Activated CD8-positive, alpha-beta T cell treated with anti-CD3 and anti-CD28 coated beads for 36 hours (primary cell): Measurements from ENCODE around the gene TMEM132D. TPM values are rescaled to one million over a fixed set of nuclear protein-coding genes. Genes with fewer than 3 reads are reported as not detected.

Source experiments
- ATAC-seq: fragments of 200-7000 bp; cut with Tn5 transposase; one replicate; pipeline ENCODE4 v1.10.0; 2021; ENCODE audit warnings: mild to moderate bottlenecking, moderate library complexity
- CTCF ChIA-PET: fragments of 350-600 bp; sonication (Branson Sonifier 250); formaldehyde crosslinking; loops from one replicate; lab custom pipeline; 2021; ENCODE audit warnings: antibody characterized with exemption; lab: Charles Lee
- POLR2A ChIA-PET: fragments of 350-600 bp; sonication (Branson Sonifier 250); formaldehyde crosslinking; loops from one replicate; lab custom pipeline; 2021; ENCODE audit warnings: antibody characterized with exemption; lab: Charles Lee
- DNase-seq: peaks from one replicate; pipeline ENCODE4 v3.0.0-alpha.2; 2020
- H3K27ac Mint-ChIP-seq: one replicate; pipeline ENCODE4 v1.8.0; 2021; ENCODE audit warnings: mild to moderate bottlenecking, mixed read lengths
- H3K27me3 Mint-ChIP-seq: one replicate; pipeline ENCODE4 v1.8.0; 2021; ENCODE audit warnings: mixed read lengths
- H3K36me3 Mint-ChIP-seq: one replicate; pipeline ENCODE4 v1.8.0; 2021; ENCODE audit warnings: low read depth, mixed read lengths
- H3K4me1 Mint-ChIP-seq: one replicate; pipeline ENCODE4 v1.8.0; 2021; ENCODE audit warnings: low read depth, mixed read lengths
- H3K4me3 Mint-ChIP-seq: one replicate; pipeline ENCODE4 v1.8.0; 2021; ENCODE audit warnings: mild to moderate bottlenecking, moderate library complexity, mixed read lengths
- H3K9me3 Mint-ChIP-seq: one replicate; pipeline ENCODE4 v1.8.0; 2021; ENCODE audit warnings: mixed read lengths
- intact Hi-C: fragments of 100-400 bp; cut with micrococcal nuclease; formaldehyde crosslinking; loops from one replicate; pipeline ENCODE4 v1.10.0; 2022
- total RNA-seq, 2 experiments: library from RNA; stranded (reverse); gene quantifications; one replicate each; pipeline ENCODE4 v1.2.3, GENCODE V29; 2021
- TF ChIP-seq, protein P1 (sequence below): fragments of 200-600 bp; IDR thresholded peaks from one replicate; pipeline ENCODE4 v1.8.0; 2022; ENCODE audit warnings: antibody characterized with exemption, mild to moderate bottlenecking

Gene TMEM132D
- total RNA-seq, 2 experiments from 2014 or later, result not detected

DNA sequence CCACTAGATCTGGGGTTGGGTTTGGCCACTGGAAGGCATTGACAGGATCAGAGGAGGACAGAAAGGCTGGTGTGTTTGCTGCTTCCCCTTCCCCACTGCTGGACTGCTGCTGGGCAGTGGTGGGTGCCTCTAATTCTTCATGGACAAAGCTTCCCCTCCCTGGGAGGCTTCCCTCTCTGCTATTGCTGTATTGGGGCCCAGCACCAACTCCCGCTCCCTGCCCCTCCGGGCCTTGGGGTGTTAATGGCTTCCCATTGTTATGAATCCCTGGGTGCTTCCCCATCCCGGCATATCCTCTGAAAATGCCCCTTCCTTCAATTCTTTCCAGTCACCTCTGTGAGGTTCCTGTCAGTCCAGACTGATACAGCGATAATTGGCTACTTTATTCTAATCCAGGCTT, 740.4 kb downstream of the TMEM132D start:
- no peaks in the 10 kb centered on the region for H3K36me3 Mint-ChIP-seq
- no peaks in the 10 kb centered on the region for H3K4me1 Mint-ChIP-seq
- no peaks in the 10 kb centered on the region for H3K27me3 Mint-ChIP-seq
- ChIA-PET CTCF (no interaction called here), POLR2A (no interaction called here)
- no peak for DNase-seq
- no peak for ATAC-seq
- peaks cover 5% of the 10 kb centered on the region for H3K9me3 Mint-ChIP-seq
- intact Hi-C loops, result no loop called here
- TF ChIP-seq, protein P1, sequence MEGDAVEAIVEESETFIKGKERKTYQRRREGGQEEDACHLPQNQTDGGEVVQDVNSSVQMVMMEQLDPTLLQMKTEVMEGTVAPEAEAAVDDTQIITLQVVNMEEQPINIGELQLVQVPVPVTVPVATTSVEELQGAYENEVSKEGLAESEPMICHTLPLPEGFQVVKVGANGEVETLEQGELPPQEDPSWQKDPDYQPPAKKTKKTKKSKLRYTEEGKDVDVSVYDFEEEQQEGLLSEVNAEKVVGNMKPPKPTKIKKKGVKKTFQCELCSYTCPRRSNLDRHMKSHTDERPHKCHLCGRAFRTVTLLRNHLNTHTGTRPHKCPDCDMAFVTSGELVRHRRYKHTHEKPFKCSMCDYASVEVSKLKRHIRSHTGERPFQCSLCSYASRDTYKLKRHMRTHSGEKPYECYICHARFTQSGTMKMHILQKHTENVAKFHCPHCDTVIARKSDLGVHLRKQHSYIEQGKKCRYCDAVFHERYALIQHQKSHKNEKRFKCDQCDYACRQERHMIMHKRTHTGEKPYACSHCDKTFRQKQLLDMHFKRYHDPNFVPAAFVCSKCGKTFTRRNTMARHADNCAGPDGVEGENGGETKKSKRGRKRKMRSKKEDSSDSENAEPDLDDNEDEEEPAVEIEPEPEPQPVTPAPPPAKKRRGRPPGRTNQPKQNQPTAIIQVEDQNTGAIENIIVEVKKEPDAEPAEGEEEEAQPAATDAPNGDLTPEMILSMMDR, result no peak
- no peak overlapping the region for H3K27ac Mint-ChIP-seq
- H3K4me3 Mint-ChIP-seq, result no peak overlapping the region

DNA sequence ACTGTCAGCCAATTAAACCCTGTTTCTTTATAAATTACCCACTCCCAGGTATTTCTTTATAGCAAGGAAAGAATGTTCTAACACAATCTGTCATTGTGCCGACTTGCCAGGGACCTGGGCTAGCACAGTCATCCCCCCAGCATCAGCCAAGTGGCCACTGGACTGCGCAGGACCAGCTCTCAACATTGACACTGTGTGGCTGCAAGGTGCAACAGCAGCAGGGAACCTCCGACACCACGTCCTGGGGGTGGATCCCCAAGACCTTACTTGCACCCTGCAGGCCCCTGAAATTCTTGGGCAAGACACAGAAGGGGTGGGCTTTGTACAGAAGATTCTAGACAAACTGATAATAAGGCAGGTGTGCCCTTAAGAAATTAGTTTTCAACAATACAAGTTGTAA, 741.0 kb downstream of the TMEM132D start:
- no peaks in the 10 kb centered on the region for H3K27me3 Mint-ChIP-seq
- peaks cover 3% of the 10 kb centered on the region for H3K9me3 Mint-ChIP-seq
- POLR2A ChIA-PET, result no interaction called here
- intact Hi-C loops, result no loop called here
- no peak for ATAC-seq
- no peaks in the 10 kb centered on the region for H3K36me3 Mint-ChIP-seq
- no peaks in the 10 kb centered on the region for H3K4me1 Mint-ChIP-seq
- DNase-seq, result no peak
- H3K4me3 Mint-ChIP-seq, result no peak overlapping the region
- no peak overlapping the region for H3K27ac Mint-ChIP-seq
- CTCF ChIA-PET, result no interaction called here
- TF ChIP-seq, protein P1, result no peak

DNA sequence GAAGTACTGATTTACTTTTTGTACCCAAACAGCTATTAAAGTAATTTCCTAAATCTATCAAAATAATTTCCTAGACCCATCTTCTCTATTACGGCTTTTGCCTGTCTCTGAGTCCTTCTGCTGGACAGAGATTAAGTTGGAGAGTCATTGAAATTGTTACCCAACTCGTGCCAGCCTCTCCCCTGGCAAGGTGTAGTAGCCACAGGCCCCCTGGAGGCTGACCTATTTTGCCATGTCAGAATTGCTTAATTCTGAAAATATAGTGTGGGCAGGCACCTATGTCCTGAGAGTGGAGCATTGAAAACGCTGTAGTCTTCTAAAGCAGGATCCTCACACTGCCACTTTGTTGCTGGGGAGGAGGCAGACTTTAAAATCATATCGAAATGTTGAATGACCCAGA, 742.3 kb downstream of the TMEM132D start:
- Mint-ChIP-seq H3K27me3 (no peaks in the 10 kb centered on the region), H3K4me3 (no peak overlapping the region), H3K27ac (no peak overlapping the region), H3K4me1 (no peaks in the 10 kb centered on the region), H3K9me3 (peaks cover 3% of the 10 kb centered on the region), H3K36me3 (no peaks in the 10 kb centered on the region)
- POLR2A ChIA-PET, result no interaction called here
- CTCF ChIA-PET, result no interaction called here
- ATAC-seq (no peak), DNase-seq (no peak)
- intact Hi-C loops, result no loop called here
- TF ChIP-seq, protein P1, result no peak

DNA sequence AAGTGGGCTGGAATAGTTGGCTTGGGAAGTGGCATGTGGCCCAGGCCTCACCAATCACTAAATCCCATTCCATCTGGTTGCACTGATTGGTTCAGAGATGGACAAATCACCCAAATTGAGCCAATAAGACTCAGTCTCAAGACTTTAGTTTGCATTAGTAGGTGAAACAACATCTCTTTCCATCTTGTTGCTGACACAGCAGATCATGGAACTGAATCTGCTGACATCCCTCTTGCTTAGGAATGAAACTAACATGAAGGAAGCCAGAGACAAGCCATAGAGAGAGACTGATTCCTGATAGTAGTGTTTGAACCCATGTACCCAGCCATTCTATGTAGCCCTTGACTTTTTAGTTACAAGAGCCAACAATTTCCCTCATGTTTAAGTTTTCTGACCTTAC, 743.5 kb downstream of the TMEM132D start:
- H3K27ac Mint-ChIP-seq, result no peak overlapping the region
- H3K27me3 Mint-ChIP-seq, result no peaks in the 10 kb centered on the region
- no peaks in the 10 kb centered on the region for H3K36me3 Mint-ChIP-seq
- ATAC-seq (no peak), DNase-seq (no peak)
- no peak overlapping the region for H3K4me3 Mint-ChIP-seq
- intact Hi-C loops, result no loop called here
- no peaks in the 10 kb centered on the region for H3K4me1 Mint-ChIP-seq
- peaks cover 3% of the 10 kb centered on the region for H3K9me3 Mint-ChIP-seq
- TF ChIP-seq, protein P1, result no peak
- CTCF ChIA-PET, result no interaction called here
- POLR2A ChIA-PET, result no interaction called here

DNA sequence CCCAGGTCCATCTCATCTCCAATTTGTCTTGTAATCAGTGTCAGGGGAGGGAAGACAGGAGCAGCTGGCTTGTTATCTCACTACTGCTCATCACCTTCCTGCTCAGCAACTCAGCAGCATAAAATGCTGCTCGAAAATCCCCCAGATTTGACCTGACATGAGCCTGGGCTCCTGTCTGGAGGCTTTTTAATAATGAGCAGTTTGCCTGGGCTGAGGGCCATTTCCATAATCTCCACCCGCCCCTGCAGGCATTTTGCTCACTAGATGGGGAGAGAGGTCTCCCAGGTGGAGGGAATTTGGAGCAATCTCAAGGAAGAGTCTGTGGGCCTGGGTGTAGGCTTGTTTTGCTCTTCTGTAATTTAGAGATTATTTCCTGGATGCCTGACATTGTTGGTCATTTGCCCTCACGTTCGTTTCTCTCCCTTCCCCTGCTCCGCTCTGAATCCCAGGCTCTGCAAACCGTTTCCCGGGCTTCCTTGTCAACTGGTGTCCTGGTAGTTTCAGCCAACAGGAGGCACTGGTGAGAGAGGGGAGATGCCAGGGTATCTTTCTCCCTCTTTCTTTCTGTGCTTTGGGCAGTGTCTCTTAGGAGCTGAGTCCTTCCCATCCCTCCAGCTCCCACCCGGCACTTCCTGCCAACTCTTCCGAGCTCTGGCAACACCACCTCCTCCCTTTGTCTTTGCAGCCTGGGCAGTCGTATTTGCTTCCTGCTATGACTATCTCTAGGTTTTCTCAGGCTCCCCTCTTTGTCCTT, 751.3 kb downstream of the TMEM132D start:
- DNase-seq (no peak), ATAC-seq (no peak)
- Mint-ChIP-seq H3K9me3 (peaks cover 1% of the 10 kb centered on the region), H3K27me3 (no peaks in the 10 kb centered on the region), H3K36me3 (no peaks in the 10 kb centered on the region), H3K4me1 (no peaks in the 10 kb centered on the region), H3K27ac (no peak overlapping the region), H3K4me3 (no peak overlapping the region)
- POLR2A ChIA-PET, result no interaction called here
- intact Hi-C loops, result no loop called here
- CTCF ChIA-PET, result no interaction called here
- TF ChIP-seq, protein P1, result no peak
